Sigmoid colon (tissue), 7 donors: Measurements from ENCODE around the gene SPRTN. TPM values are rescaled to one million over a fixed set of nuclear protein-coding genes. Genes with fewer than 3 reads are reported as not detected.

ENCODE experiments used
- DNase-seq: peaks from one replicate; pipeline ENCODE4 v3.0.0-alpha.2; 2019
- H3K27ac ChIP-seq, 4 donors: fragments of 200-600 bp; sonication (generic); one replicate each; pipeline ENCODE4 v1.5.1; 2016 to 2019; ENCODE audit warnings: mild to moderate bottlenecking in 1 of 4
- H3K27me3 ChIP-seq, 3 donors: fragments of 200-600 bp; sonication (generic); one replicate each; pipeline ENCODE4 v1.5.1; 2019; ENCODE audit warnings: mild to moderate bottlenecking in 1 of 3
- H3K36me3 ChIP-seq, 4 donors: fragments of 200-600 bp; sonication (generic); one replicate each; pipeline ENCODE4 v1.5.1; 2016 to 2019
- H3K4me1 ChIP-seq, 4 donors: fragments of 200-600 bp; sonication (generic); one replicate each; pipeline ENCODE4 v1.5.1; 2017 to 2019
- H3K4me3 ChIP-seq, 4 donors: fragments of 200-600 bp; sonication (generic); one replicate each; pipeline ENCODE4 v1.5.1; 2017 to 2019; ENCODE audit warnings: mild to moderate bottlenecking in 2 of 4, moderate library complexity in 1 of 4
- H3K9me3 ChIP-seq, 4 donors: fragments of 200-600 bp in 3 of 4; sonication (generic) in 3 of 4; one replicate each; pipeline versions ENCODE4 v1.5.1 to v1.6.1; 2013 to 2019
- CTCF ChIP-seq, 4 experiments: fragments of 450-650 bp in 3 of 4; fragments of 200-600 bp in 1 of 4; IDR thresholded peaks; one replicate each; pipeline ENCODE4 v1.5.1; 2016 to 2019; ENCODE audit warnings: antibody characterized with exemption in 4 of 4, mild to moderate bottlenecking in 3 of 4, moderate library complexity in 2 of 4
- EP300 ChIP-seq, 4 donors: sonication (generic); formaldehyde crosslinking; IDR thresholded peaks; one replicate each; pipeline ENCODE4 v1.6.1; 2017; ENCODE audit warnings: antibody characterized with exemption in 4 of 4
- POLR2A ChIP-seq, 2 donors: fragments of 450-650 bp; IDR thresholded peaks; one replicate each; pipeline ENCODE4 v1.6.1; 2016; ENCODE audit warnings: antibody characterized with exemption in 2 of 2, mild to moderate bottlenecking in 2 of 2, moderate library complexity in 2 of 2
- POLR2AphosphoS5 ChIP-seq, 4 donors: sonication (generic); formaldehyde crosslinking; IDR thresholded peaks; one replicate each; pipeline ENCODE4 v1.6.1; 2017; ENCODE audit warnings: antibody characterized with exemption in 4 of 4
- WGBS, 2 donors: extraction: QIAGEN DNeasy Blood & Tissue Kit; methylation state at CpG; one replicate each; pipeline ENCODE4 v1.1.7; 2013; 5-methylcytosine and 5-hydroxymethylcytosine counted together
- intact Hi-C: fragments of 100-400 bp; cut with DNase I; formaldehyde crosslinking; loops from one replicate; pipeline ENCODE4 v1.15.1; 2023
- polyA plus RNA-seq, 3 donors: library from polyadenylated mRNA; stranded (reverse); fragments of 200-250 nt; gene quantifications; one replicate each; pipeline ENCODE4 v1.2.3, GENCODE V29; 2013
- total RNA-seq, 4 donors: library from RNA; depleted of rRNA; stranded (reverse); fragments of >200 nt; gene quantifications; one replicate each; pipeline ENCODE4 v1.1.0, GENCODE V29; 2016
- donor health status: healthy with polysubstance abuse.
- donor health status: Bipolar disorder and iron deficiency.
- donor health status: healthy.

The SPRTN gene
- total and polyA plus RNA-seq, 7 donors: 5.2 to 16.1 (median 10.5) TPM

DNA sequence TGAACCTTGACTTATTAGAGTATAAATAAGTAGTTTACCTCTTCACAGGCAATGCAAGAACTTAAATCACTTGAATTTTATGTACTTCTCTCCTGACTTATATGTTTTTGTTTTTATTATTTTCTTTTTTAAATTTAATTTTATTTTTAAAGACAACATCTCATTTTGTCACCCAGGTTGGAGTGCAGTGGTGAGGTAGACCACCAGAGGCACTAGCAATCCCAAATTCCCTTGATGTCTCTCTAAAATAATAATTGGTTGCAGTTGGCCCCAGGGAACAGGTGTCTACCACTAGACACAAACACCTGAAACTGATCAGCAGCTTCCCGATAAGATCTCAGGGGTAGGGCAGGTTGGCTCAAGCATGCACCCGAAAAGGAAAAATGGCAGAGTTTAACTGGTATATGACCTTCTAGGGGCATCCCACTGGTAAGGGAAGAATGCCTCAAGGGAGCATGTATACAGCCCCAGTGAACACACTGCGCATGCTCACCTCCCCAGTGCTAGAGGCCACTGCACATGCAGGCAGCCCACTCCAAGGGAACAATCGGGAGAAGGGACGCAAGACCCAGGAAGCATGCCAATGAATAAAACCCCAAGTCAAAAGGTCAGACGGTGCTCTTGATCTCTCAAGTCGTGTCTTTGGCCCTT, 15.1 kb upstream of the SPRTN start:
- TF ChIP-seq POLR2A (IDR thresholded peaks at IDR 0.05) (no peak), EP300 (IDR thresholded peaks at IDR 0.05) (no peak), CTCF (IDR thresholded peaks at IDR 0.05) (no peak), POLR2AphosphoS5 (IDR thresholded peaks at IDR 0.05) (no peak)
- Histone ChIP-seq H3K4me1 (no peaks in the 10 kb centered on the region), H3K27me3 (no peaks in the 10 kb centered on the region), H3K9me3 (no peaks in the 10 kb centered on the region), H3K4me3 (no peak overlapping the region), H3K36me3 (no peaks in the 10 kb centered on the region), H3K27ac (no peak overlapping the region)
- intact Hi-C loops: no loop called here
- WGBS, 2 donors: 82 to 86% methylated on average over 7 of the region's 7 CpGs
- DNase-seq: no peak

DNA sequence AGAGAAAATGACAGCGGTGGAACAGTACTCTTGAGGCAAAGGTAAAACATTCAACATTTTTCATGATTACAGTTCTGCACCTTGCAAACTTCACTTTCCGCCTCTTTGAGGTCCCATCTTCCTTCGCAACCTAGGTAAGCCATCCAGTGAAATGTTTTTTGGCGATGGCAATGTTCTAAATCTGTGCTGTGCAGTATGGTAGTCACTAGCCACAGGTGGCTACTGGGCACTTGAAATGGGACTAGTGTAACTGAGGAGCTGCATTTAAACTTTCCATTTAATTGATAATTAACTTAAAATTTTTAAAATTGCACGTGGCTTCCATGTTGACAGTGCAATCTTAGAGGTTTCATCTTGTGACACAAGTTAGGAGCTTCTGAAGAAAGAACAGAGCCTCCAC, 13.4 kb upstream of the SPRTN start:
- intact Hi-C loops: no loop called here
- Histone ChIP-seq H3K27ac (no peak overlapping the region), H3K4me3 (no peak overlapping the region), H3K4me1 (no peaks in the 10 kb centered on the region), H3K9me3 (no peaks in the 10 kb centered on the region), H3K36me3 (no peaks in the 10 kb centered on the region), H3K27me3 (no peaks in the 10 kb centered on the region)
- WGBS, 2 donors: 82 to 84% methylated on average over 5 of the region's 5 CpGs
- TF ChIP-seq POLR2AphosphoS5 (IDR thresholded peaks at IDR 0.05) (no peak), POLR2A (IDR thresholded peaks at IDR 0.05) (no peak), CTCF (IDR thresholded peaks at IDR 0.05) (no peak), EP300 (IDR thresholded peaks at IDR 0.05) (no peak)
- no peak for DNase-seq

DNA sequence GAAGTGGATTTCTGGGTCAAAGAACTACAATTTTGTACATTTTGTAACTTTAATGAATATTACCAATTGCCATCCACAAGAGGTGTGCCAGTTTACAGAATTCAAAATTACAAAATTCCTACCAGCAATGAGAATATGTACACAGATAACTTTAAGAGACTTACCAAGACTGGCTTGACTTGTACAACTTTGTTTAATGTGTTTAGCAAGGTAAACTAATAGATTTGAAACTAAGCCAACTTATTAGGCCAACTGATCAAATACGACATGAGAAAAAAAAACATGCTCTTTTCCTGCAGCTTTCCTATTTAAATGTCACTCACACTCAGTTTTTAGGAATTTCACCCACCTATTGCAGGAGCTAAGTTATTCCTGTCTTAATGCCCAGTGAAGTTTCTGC, 11.8 kb upstream of the SPRTN start:
- Histone ChIP-seq H3K4me3 (no peak overlapping the region), H3K4me1 (no peaks in the 10 kb centered on the region), H3K27me3 (no peaks in the 10 kb centered on the region), H3K27ac (no peak overlapping the region), H3K9me3 (no peaks in the 10 kb centered on the region), H3K36me3 (peaks cover 0 to under 1% (median 0%) of the 10 kb centered on the region in 4 donors)
- TF ChIP-seq POLR2AphosphoS5 (IDR thresholded peaks at IDR 0.05): no peak
- no peak for TF ChIP-seq POLR2A (IDR thresholded peaks at IDR 0.05)
- TF ChIP-seq EP300 (IDR thresholded peaks at IDR 0.05): no peak
- TF ChIP-seq CTCF (IDR thresholded peaks at IDR 0.05): no peak
- no peak for DNase-seq
- intact Hi-C loops: no loop called here
- WGBS, 2 donors: 50 to 85% methylated on average over 1 of the region's 1 CpG

- intact Hi-C loops: no loop called here
- Histone ChIP-seq H3K27ac (no peak overlapping the region), H3K9me3 (no peaks in the 10 kb centered on the region), H3K4me1 (peaks cover 0 to 3% (median under 1%) of the 10 kb centered on the region in 4 donors), H3K36me3 (peaks cover 0 to 9% (median 0%) of the 10 kb centered on the region in 4 donors), H3K4me3 (no peak overlapping the region), H3K27me3 (no peaks in the 10 kb centered on the region)
- TF ChIP-seq POLR2A (IDR thresholded peaks at IDR 0.05): no peak
- WGBS, 2 donors: 87 to 89% methylated on average over 5 of the region's 5 CpGs
- no peak for DNase-seq
These were observed 10.5 kb upstream of the SPRTN start for GRCh38 chr1:231327617-231328016.

DNA sequence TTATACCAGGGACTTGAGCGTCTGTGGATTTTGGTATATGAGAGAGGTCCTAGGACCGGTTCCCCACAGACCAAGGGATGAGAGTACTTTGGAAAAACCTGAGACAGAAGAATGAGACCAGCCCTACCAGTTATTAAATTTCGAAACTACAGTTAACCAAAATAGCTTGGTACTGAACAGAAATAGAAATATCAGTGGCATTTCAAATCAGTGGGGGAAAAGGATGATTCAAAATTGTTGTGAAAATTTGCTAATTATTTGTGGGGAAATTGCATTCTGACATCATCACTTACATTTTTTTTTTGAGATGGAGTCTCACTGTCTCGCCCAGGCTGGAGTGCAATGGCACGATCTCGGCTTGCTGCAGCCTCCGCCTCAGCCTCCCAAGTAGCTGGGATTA, 8.6 kb upstream of the SPRTN start:
- intact Hi-C loops: no loop called here

More for the DNA sequence above, 8.6 kb upstream of the SPRTN start:
- TF ChIP-seq POLR2AphosphoS5 (IDR thresholded peaks at IDR 0.05) (no peak), POLR2A (IDR thresholded peaks at IDR 0.05) (no peak), EP300 (IDR thresholded peaks at IDR 0.05) (no peak), CTCF (IDR thresholded peaks at IDR 0.05) (no peak)
- no peaks in the 10 kb centered on the region for H3K9me3 ChIP-seq
- peaks cover 0 to 9% (median 0%) of the 10 kb centered on the region in 4 donors for H3K36me3 ChIP-seq
- WGBS, 2 donors: 93 to 96% methylated on average over 7 of the region's 7 CpGs
- H3K27ac ChIP-seq: no peak overlapping the region
- no peak for DNase-seq
- no peaks in the 10 kb centered on the region for H3K27me3 ChIP-seq
- H3K4me3 ChIP-seq: no peak overlapping the region
- peaks cover 0 to 21% (median 15%) of the 10 kb centered on the region in 4 donors for H3K4me1 ChIP-seq
